Cardiac fibroblast (primary cell): ENCODE measurements around the gene NGEF.

Experiments
- DNase-seq, 2 donors: peaks; one replicate each; pipeline versions ENCODE4 v3.0.0 to v3.0.0-alpha.2; 2010; ENCODE audit warnings: low read depth in 2 of 2
- H3K4me3 ChIP-seq, 2 donors: replicated peaks in 1 of 2; 1 replicate in 1 of 2; 2 replicates in 1 of 2; pipeline ENCODE4 v1.5.1; 2011; ENCODE audit warnings: low read depth in 2 of 2, low read length in 2 of 2, mild to moderate bottlenecking in 2 of 2, moderate library complexity in 1 of 2
- CTCF ChIP-seq: IDR thresholded peaks from one replicate; pipeline ENCODE4 v1.5.1; 2011; ENCODE audit warnings: low read depth, mild to moderate bottlenecking, low read length, inconsistent platforms

The NGEF gene

GRCh38 chr2:232950751-232951150 is 62.3 kb downstream of the NGEF start:
- H3K4me3 ChIP-seq: no peak overlapping the region
- no peak for DNase-seq
- TF ChIP-seq CTCF: no peak

- no peak overlapping the region for H3K4me3 ChIP-seq
- no peak for TF ChIP-seq CTCF
- DNase-seq: no peak
Measured at GRCh38 chr2:232949016-232949415, 64.0 kb downstream of the NGEF start.

GRCh38 chr2:232942831-232943230 is 70.2 kb downstream of the NGEF start:
- no peak for DNase-seq
- no peak for TF ChIP-seq CTCF
- no peak overlapping the region for H3K4me3 ChIP-seq

GRCh38 chr2:232941912-232942594 is 71.0 kb downstream of the NGEF start:
- H3K4me3 ChIP-seq: no peak overlapping the region
- no peak for DNase-seq
- TF ChIP-seq CTCF: no peak

GRCh38 chr2:232941400-232941799 is 71.7 kb downstream of the NGEF start:
- H3K4me3 ChIP-seq: no peak overlapping the region
- TF ChIP-seq CTCF: no peak
- no peak for DNase-seq

GRCh38 chr2:232940724-232941123 is 72.3 kb downstream of the NGEF start:
- no peak overlapping the region for H3K4me3 ChIP-seq
- no peak for TF ChIP-seq CTCF
- DNase-seq: no peak
